GM13977 (cell line): Measurements from ENCODE around the gene KRT83.
"Not testable (repeated sequence)": the region's sequence is repeated elsewhere in the genome, so short reads cannot be mapped to it uniquely, and the experiment has no call there.

ENCODE experiments used
- DNase-seq: peaks from one replicate; pipeline ENCODE4 v3.0.0; 2012; ENCODE audit warnings: low spot score
- in situ Hi-C: fragments of 300-500 bp; cut with MboI; formaldehyde crosslinking; loops from one replicate; pipeline ENCODE4 v1.12.0; 2022; ENCODE audit warnings: low sequenced_read_pairs, low pct_unique_long_range_greater_than_20kb, mixed read lengths, inconsistent platforms; ENCODE audit not compliant: unreplicated experiment
- TF ChIP-seq, protein P1 (sequence below): IDR thresholded peaks from 2 replicates; pipeline ENCODE4 v1.5.1; 2012; ENCODE audit warnings: mild to moderate bottlenecking, control low read depth; ENCODE audit not compliant: insufficient read depth; ENCODE audit errors: extremely low read depth, missing control alignments

Gene KRT83

GRCh38 chr12:52349196-52349595 is 28.0 kb upstream of the KRT83 start:
- TF ChIP-seq, protein P1, sequence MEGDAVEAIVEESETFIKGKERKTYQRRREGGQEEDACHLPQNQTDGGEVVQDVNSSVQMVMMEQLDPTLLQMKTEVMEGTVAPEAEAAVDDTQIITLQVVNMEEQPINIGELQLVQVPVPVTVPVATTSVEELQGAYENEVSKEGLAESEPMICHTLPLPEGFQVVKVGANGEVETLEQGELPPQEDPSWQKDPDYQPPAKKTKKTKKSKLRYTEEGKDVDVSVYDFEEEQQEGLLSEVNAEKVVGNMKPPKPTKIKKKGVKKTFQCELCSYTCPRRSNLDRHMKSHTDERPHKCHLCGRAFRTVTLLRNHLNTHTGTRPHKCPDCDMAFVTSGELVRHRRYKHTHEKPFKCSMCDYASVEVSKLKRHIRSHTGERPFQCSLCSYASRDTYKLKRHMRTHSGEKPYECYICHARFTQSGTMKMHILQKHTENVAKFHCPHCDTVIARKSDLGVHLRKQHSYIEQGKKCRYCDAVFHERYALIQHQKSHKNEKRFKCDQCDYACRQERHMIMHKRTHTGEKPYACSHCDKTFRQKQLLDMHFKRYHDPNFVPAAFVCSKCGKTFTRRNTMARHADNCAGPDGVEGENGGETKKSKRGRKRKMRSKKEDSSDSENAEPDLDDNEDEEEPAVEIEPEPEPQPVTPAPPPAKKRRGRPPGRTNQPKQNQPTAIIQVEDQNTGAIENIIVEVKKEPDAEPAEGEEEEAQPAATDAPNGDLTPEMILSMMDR, result no peak
- in situ Hi-C loops, result no loop called here
- DNase-seq, result no peak

DNA sequence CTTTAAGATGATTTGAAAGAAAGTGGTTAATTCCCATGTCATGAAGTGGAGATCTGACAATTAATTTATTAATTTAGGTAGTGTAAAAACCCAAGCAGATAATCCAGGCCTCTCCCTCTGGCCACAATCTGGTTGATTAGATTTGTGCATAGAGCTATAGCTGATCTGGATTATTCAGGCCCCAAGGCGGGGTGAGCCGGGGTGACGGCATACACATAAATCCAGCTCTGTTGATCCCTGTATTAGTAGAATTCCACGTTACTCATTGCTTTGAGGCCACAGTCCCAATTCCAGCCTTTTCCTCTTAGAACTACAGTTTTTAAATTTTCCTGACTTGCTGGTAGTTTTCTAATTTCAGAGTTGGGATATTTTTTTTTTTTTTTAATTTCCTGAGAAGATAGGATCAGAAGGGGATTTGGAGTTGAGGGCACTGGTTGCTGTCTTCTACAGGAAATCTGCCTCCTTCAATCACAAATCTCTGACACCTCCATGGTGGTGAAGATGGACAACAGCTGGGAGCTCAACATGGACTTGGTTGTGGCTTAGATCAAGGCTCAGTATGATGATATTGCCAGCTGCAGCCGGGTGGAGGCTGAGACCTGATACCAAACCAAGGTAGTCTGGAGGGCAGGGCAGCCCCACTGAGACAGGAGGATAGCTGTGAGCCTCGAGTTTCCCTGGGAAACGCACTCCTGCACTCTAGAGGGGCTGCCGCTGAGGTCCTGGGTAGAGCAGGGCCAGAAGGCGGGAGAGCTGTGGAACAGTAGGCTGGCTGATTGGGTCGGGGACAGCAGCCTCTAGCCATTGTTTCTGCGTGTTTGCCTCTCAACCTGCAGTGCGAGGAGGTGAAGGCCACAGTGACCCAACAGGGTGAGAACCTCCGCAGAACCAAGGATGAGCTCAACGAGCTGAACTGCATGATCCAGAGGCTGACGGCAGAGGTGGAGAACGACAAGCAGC is 26.6 kb upstream of the KRT83 start:
- TF ChIP-seq, protein P1, result no peak
- DNase-seq, result no peak
- in situ Hi-C loops, result no loop called here

GRCh38 chr12:52347016-52347415 is 25.8 kb upstream of the KRT83 start:
- in situ Hi-C loops, result no loop called here
- TF ChIP-seq, protein P1, result no peak
- no peak for DNase-seq

DNA sequence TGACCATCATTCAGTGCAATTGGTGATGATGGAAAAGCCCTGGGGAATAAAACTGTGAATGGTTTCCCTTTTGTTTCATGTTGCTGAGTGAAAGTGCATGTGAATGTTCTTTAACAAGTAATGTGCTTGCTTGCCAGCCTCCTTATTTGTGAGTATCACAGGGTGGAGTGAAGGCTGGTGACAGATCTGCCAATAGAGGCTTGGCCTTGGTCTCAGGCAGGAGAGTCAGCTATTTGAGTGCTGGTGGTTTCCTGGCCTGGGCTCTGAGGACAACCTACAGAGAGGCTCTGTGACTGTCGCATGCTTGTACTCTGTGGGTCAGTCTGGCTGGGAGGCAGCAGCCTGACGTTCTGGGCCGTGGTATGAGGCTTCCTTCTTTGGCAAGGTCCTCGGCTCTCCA is 25.4 kb upstream of the KRT83 start:
- DNase-seq, result no peak
- TF ChIP-seq, protein P1, result no peak
- in situ Hi-C loops, result no loop called here

DNA sequence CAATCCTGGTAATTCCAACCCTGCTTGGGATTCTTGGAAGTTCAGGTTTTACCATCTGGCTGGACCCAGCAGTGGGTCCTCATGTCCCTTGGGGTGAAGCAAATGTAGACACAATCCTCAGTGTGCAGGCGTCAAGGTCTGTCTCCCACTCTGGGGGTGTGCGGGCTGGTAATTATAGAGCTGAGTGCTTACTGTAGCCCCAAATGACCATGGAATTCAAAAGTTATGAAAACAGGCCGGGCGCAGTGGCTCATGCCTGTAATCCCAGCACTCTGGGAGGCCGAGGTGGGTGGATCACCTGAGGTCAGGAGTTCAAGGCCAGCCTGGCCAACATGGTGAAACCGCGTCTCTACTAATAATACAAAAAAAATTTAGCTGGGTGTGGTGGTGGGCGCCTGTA is 23.8 kb upstream of the KRT83 start:
- in situ Hi-C loops, DNase-seq: not testable (repeated sequence)

DNA sequence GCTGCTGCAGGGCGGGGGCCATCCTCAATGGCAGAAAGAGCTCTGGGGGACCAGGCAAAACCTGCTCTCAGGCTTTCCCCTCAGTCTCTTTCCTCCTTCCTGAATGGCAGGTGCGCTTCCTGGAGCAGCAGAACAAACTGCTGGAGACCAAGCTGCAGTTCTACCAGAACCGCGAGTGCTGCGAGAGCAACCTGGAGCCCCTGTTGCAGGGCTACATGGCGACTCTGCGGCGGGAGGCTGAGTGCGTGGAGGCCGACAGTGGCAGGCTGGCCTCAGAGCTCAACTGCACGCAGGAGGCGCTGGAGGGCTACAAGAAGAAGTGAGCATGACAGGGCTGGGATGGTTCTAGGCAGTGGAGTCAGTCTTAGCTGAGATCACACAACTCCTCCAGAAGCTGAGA is 22.9 kb upstream of the KRT83 start:
- in situ Hi-C loops, result no loop called here
- TF ChIP-seq, protein P1, result no peak
- DNase-seq, result no peak

DNA sequence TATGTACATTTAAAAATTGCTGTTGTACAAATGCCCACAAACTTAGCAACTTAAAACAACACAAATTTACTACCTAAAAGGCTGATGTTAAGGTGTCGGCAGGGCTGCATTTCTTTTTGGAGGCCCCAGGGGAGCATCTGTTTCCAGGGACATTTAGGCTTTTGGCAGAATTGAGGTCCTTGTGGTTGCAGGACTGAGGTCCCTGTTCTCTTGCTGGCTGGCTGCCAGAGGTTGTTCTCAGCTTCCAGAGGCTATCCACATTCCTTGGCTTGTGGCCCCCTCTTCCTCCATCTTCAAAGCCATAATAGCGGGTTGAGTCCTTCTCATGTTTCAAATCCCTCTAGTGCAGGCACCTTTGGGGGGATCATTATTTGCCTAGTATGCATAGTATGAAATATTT is 22.4 kb upstream of the KRT83 start:
- DNase-seq, result no peak
- TF ChIP-seq, protein P1, result no peak
- in situ Hi-C loops, result no loop called here
